ENCODE results near the gene TTC39B. TPM values are rescaled to one million over a fixed set of nuclear protein-coding genes. Genes with fewer than 3 reads are reported as not detected.
"Not testable (repeated sequence)": the region's sequence is repeated elsewhere in the genome, so short reads cannot be mapped to it uniquely, and the experiment has no call there.

The TTC39B gene
- polyA plus RNA-seq, 1 donor = 33.4 TPM

GRCh38 chr9:15232706-15233280 lies 74.2 kb downstream of the TTC39B start:
- no CpG with 5 or more reads among the region's 29 CpGs for WGBS (ENCODE audit: insufficient coverage, low lambda C conversion rate)
- H3K36me3 ChIP-seq (ENCODE audit: control insufficient read depth, insufficient read depth, low read length) = not testable (repeated sequence)

DNA sequence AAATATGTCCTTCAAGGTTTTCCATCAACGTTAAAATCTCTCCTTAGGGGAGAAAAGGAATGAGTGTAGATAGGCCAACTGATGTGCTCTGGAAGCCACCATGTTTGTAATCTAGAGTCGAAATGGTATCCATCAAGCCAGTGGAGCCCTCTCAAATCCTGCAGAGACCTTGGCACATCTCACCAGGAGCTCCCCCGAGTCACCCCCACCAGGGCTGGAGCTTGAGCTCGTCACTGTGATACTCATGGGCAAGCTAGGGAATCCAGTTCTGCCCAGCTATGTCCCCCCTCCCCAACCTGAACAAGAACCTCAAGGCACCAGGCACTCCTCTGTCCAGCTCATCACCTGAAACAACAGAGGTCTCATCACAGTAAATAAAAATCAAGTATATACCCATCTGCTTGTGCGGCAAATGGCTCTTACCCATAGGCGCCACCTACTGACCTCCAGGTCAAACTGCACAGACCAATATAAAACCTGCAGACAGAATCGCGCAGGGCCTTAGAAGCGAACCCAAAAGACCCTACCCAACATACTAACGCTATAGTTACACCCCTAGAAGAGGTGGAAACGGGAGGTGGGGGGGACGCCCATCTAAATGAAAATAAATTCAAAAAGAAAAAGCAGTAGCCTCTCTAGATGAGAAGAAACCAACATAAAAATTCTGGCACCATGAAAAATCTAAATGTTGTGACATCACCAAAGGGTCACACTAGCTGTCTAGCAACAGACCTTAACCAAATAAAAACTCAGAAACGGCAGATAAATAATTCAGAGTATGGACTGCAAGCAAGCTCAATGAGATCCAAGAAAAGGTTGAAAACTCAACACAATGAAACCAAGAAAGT lies 75.0 kb downstream of the TTC39B start:
- H3K36me3 ChIP-seq (ENCODE audit: control insufficient read depth, insufficient read depth, low read length) = peaks cover 2% of the 10 kb centered on the region
- H3K27ac ChIP-seq (ENCODE audit: low read length) = no peak overlapping the region
- H3K9me3 ChIP-seq (ENCODE audit: control insufficient read depth, low read depth, low read length) = peaks cover 28% of the 10 kb centered on the region
- no peak for DNase-seq
- no peak overlapping the region for H3K4me3 ChIP-seq (ENCODE audit: low read length)
- no peaks in the 10 kb centered on the region for H3K4me1 ChIP-seq (ENCODE audit: control insufficient read depth, insufficient read depth, low read length)
- no peaks in the 10 kb centered on the region for H3K27me3 ChIP-seq (ENCODE audit: control insufficient read depth, insufficient read depth, low read length)
- 50% methylated on average over 2 of the region's 13 CpGs for WGBS (ENCODE audit: insufficient coverage, low lambda C conversion rate)

More at GRCh38 chr9:15232706-15233280, 74.2 kb downstream of the TTC39B start:
- not testable (repeated sequence) for H3K4me3 ChIP-seq (ENCODE audit: low read length); H3K4me1 ChIP-seq (ENCODE audit: control insufficient read depth, insufficient read depth, low read length); H3K27me3 ChIP-seq (ENCODE audit: control insufficient read depth, insufficient read depth, low read length); H3K27ac ChIP-seq (ENCODE audit: low read length); DNase-seq
- H3K9me3 ChIP-seq (ENCODE audit: control insufficient read depth, low read depth, low read length) = peaks cover 36% of the 10 kb centered on the region

GRCh38 chr9:15229409-15229808 lies 77.6 kb downstream of the TTC39B start:
- 46% methylated on average over 4 of the region's 5 CpGs for WGBS (ENCODE audit: insufficient coverage, low lambda C conversion rate)
- H3K36me3 ChIP-seq (ENCODE audit: control insufficient read depth, insufficient read depth, low read length) = peaks cover 2% of the 10 kb centered on the region
- no peak for DNase-seq

GRCh38 chr9:15227491-15227890 lies 79.5 kb downstream of the TTC39B start:
- no peak overlapping the region for H3K27ac ChIP-seq (ENCODE audit: low read length)
- no peak for DNase-seq
- no peaks in the 10 kb centered on the region for H3K27me3 ChIP-seq (ENCODE audit: control insufficient read depth, insufficient read depth, low read length)
- peaks cover under 1% of the 10 kb centered on the region for H3K9me3 ChIP-seq (ENCODE audit: control insufficient read depth, low read depth, low read length)
- 92% methylated on average over 2 of the region's 4 CpGs for WGBS (ENCODE audit: insufficient coverage, low lambda C conversion rate)
- no peak overlapping the region for H3K4me3 ChIP-seq (ENCODE audit: low read length)
- H3K36me3 ChIP-seq (ENCODE audit: control insufficient read depth, insufficient read depth, low read length) = peaks cover 15% of the 10 kb centered on the region
- H3K4me1 ChIP-seq (ENCODE audit: control insufficient read depth, insufficient read depth, low read length) = no peaks in the 10 kb centered on the region

More at GRCh38 chr9:15229409-15229808, 77.6 kb downstream of the TTC39B start:
- H3K4me1 ChIP-seq (ENCODE audit: control insufficient read depth, insufficient read depth, low read length) = no peaks in the 10 kb centered on the region
- H3K4me3 ChIP-seq (ENCODE audit: low read length) = no peak overlapping the region
- H3K9me3 ChIP-seq (ENCODE audit: control insufficient read depth, low read depth, low read length) = peaks cover 12% of the 10 kb centered on the region
- no peaks in the 10 kb centered on the region for H3K27me3 ChIP-seq (ENCODE audit: control insufficient read depth, insufficient read depth, low read length)
- H3K27ac ChIP-seq (ENCODE audit: low read length) = no peak overlapping the region

GRCh38 chr9:15225564-15226126 lies 81.4 kb downstream of the TTC39B start:
- WGBS (ENCODE audit: insufficient coverage, low lambda C conversion rate) = 92% methylated on average over 2 of the region's 7 CpGs
- Histone ChIP-seq H3K27ac (ENCODE audit: low read length) (no peak overlapping the region), H3K9me3 (ENCODE audit: control insufficient read depth, low read depth, low read length) (no peaks in the 10 kb centered on the region), H3K27me3 (ENCODE audit: control insufficient read depth, insufficient read depth, low read length) (no peaks in the 10 kb centered on the region), H3K4me1 (ENCODE audit: control insufficient read depth, insufficient read depth, low read length) (no peaks in the 10 kb centered on the region), H3K36me3 (ENCODE audit: control insufficient read depth, insufficient read depth, low read length) (peaks cover 20% of the 10 kb centered on the region), H3K4me3 (ENCODE audit: low read length) (no peak overlapping the region)
- no peak for DNase-seq

GRCh38 chr9:15222313-15222712 lies 84.7 kb downstream of the TTC39B start:
- no peaks in the 10 kb centered on the region for H3K9me3 ChIP-seq (ENCODE audit: control insufficient read depth, low read depth, low read length)
- H3K36me3 ChIP-seq (ENCODE audit: control insufficient read depth, insufficient read depth, low read length) = peaks cover 21% of the 10 kb centered on the region
- no CpG with 5 or more reads among the region's 3 CpGs for WGBS (ENCODE audit: insufficient coverage, low lambda C conversion rate)
- no peaks in the 10 kb centered on the region for H3K27me3 ChIP-seq (ENCODE audit: control insufficient read depth, insufficient read depth, low read length)
- peaks cover 12% of the 10 kb centered on the region for H3K4me1 ChIP-seq (ENCODE audit: control insufficient read depth, insufficient read depth, low read length)
- no peak for DNase-seq
- no peak overlapping the region for H3K4me3 ChIP-seq (ENCODE audit: low read length)
- no peak overlapping the region for H3K27ac ChIP-seq (ENCODE audit: low read length)

GRCh38 chr9:15221746-15222145 lies 85.3 kb downstream of the TTC39B start:
- Histone ChIP-seq H3K27me3 (ENCODE audit: control insufficient read depth, insufficient read depth, low read length) (no peaks in the 10 kb centered on the region), H3K36me3 (ENCODE audit: control insufficient read depth, insufficient read depth, low read length) (peaks cover 25% of the 10 kb centered on the region), H3K9me3 (ENCODE audit: control insufficient read depth, low read depth, low read length) (no peaks in the 10 kb centered on the region), H3K27ac (ENCODE audit: low read length) (no peak overlapping the region), H3K4me3 (ENCODE audit: low read length) (no peak overlapping the region), H3K4me1 (ENCODE audit: control insufficient read depth, insufficient read depth, low read length) (peaks cover 12% of the 10 kb centered on the region)
- 100% methylated on average over 1 of the region's 4 CpGs for WGBS (ENCODE audit: insufficient coverage, low lambda C conversion rate)
- DNase-seq = no peak

- peaks cover 12% of the 10 kb centered on the region for H3K4me1 ChIP-seq (ENCODE audit: control insufficient read depth, insufficient read depth, low read length)
- WGBS (ENCODE audit: insufficient coverage, low lambda C conversion rate) = no CpG with 5 or more reads among the region's 7 CpGs
- DNase-seq = no peak
- H3K4me3 ChIP-seq (ENCODE audit: low read length) = no peak overlapping the region
- H3K9me3 ChIP-seq (ENCODE audit: control insufficient read depth, low read depth, low read length) = no peaks in the 10 kb centered on the region
- peaks cover 25% of the 10 kb centered on the region for H3K36me3 ChIP-seq (ENCODE audit: control insufficient read depth, insufficient read depth, low read length)
- H3K27ac ChIP-seq (ENCODE audit: low read length) = no peak overlapping the region
- no peaks in the 10 kb centered on the region for H3K27me3 ChIP-seq (ENCODE audit: control insufficient read depth, insufficient read depth, low read length)
Observed at GRCh38 chr9:15220658-15221318, 86.2 kb downstream of the TTC39B start.

GRCh38 chr9:15219546-15219945 lies 87.5 kb downstream of the TTC39B start:
- H3K9me3 ChIP-seq (ENCODE audit: control insufficient read depth, low read depth, low read length) = no peaks in the 10 kb centered on the region
- peak in 1 of 2 donors; percentile 38 for DNase-seq
- no peak overlapping the region for H3K27ac ChIP-seq (ENCODE audit: low read length)
- H3K27me3 ChIP-seq (ENCODE audit: control insufficient read depth, insufficient read depth, low read length) = no peaks in the 10 kb centered on the region
- 100% methylated on average over 1 of the region's 5 CpGs for WGBS (ENCODE audit: insufficient coverage, low lambda C conversion rate)
- peaks cover 25% of the 10 kb centered on the region for H3K36me3 ChIP-seq (ENCODE audit: control insufficient read depth, insufficient read depth, low read length)
- H3K4me3 ChIP-seq (ENCODE audit: low read length) = no peak overlapping the region
- H3K4me1 ChIP-seq (ENCODE audit: control insufficient read depth, insufficient read depth, low read length) = peaks cover 12% of the 10 kb centered on the region

DNA sequence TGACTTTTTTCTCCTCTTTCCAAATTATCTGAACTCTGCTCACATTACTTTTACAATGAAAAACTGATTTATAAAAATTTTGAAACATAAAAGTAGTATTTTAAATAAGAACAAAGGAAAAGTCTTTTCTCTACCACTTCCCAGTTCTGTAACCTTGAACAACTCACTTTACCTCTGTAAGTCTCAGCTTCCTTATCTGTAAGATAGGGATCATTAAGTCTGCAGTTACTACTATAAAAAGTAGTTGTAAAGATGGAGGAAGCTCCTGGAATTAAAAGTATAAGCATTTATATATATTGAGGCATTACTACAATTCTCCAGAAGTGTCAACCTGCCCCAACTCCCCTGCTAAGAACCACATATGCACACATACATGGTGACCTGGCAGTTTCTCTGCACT lies 88.0 kb downstream of the TTC39B start:
- H3K27ac ChIP-seq (ENCODE audit: low read length) = no peak overlapping the region
- no peaks in the 10 kb centered on the region for H3K9me3 ChIP-seq (ENCODE audit: control insufficient read depth, low read depth, low read length)
- peaks cover 12% of the 10 kb centered on the region for H3K4me1 ChIP-seq (ENCODE audit: control insufficient read depth, insufficient read depth, low read length)
- H3K36me3 ChIP-seq (ENCODE audit: control insufficient read depth, insufficient read depth, low read length) = peaks cover 21% of the 10 kb centered on the region
- H3K4me3 ChIP-seq (ENCODE audit: low read length) = no peak overlapping the region
- H3K27me3 ChIP-seq (ENCODE audit: control insufficient read depth, insufficient read depth, low read length) = no peaks in the 10 kb centered on the region
- no peak for DNase-seq

Measured in large intestine (tissue), 3 donors.